Fibroblast of gingiva (primary cell): ENCODE results near the gene GPRIN2.
"Not testable (repeated sequence)": the region's sequence is repeated elsewhere in the genome, so short reads cannot be mapped to it uniquely, and the experiment has no call there.

Experiments
- DNase-seq: peaks from one replicate; pipeline ENCODE4 v3.0.0-alpha.2; 2011; ENCODE audit warnings: low read depth

Gene GPRIN2

DNA sequence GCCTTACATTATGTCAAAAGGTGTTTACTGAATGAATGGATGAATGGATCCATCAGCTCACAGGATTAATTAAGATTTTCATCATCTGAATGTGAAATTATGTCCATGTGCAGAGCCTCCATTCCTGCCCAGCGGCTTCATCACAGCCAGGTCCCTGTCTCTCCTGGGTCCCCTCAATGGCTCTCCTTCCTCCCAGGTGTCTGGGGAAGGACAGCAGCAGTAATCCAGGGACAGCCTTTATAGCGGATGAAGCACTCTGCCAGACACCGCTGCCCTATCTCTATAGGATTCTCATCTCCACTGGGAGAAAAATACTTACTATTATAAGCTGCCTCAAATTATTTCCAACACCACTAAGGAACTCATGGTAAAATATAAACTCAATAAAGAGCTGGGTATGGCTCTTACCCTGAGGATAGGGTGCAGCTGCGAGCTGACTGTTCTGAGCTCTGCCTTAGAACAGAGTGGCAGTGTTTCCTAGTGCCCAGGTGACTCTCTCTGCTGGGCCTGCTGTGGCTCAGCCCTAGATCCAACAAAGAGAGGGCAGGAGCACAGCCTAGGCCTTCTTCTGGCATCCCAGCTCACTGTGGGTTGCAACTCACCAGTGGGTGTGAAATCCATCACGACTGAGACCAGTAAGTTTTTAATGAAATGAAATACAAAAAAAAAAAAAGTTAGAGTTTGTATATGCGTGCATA lies 38.3 kb downstream of the GPRIN2 start:
- DNase-seq, result no peak

DNA sequence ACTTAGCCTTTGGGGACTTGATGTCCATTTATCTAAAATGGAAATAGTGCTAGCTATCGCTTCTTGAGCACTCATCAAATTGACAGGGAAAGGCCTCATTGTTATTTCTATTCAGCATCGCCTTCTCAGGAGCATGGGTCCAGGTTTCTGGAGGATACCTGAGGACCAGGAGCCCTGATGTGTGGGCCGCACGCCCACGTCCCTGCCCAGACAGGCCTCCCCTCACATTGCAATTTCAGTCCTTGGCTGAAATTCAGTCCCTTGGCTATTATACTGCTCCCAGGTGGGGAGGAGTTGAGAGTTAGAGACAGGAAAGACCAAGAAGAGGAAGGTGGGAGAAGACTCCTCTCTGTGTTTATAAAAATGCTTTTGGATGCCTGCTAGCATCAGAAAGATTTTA lies 38.9 kb downstream of the GPRIN2 start:
- DNase-seq, result no peak

DNA sequence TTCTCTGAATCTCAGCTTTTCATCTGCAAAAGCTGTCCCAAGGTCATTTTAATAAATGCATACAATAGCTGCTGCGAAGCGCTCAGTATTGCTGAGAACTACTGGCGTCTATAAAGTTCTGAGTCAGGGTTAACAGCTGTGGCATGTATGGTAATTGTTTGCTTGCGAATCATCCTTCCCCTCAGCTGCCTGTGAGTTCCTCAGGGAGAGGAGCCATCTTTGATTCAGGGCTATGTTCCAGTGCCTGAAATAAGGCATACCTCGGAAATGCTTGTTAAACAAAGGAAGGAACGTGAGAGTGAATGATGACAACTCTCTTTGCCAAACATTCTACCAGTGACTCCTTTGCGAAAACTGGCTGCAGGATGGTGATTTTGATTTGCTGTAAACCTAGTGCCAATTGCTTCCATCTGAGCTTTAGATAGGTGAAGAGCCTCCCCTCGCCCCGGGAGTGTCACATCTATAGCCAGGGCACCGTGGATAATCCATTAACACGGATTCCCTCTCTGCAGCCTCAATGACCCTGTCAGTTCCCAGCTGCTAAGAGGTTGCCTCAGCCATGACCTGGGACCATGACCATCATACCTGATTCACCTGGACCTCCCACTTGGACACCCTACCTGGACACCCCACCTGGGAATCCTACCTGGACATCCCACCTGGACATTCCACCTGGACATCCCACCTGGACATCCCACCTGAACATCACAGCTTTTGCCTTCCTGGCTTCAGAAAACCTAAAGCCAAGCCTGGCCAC lies 39.6 kb downstream of the GPRIN2 start:
- DNase-seq, result peak; percentile 50

DNA sequence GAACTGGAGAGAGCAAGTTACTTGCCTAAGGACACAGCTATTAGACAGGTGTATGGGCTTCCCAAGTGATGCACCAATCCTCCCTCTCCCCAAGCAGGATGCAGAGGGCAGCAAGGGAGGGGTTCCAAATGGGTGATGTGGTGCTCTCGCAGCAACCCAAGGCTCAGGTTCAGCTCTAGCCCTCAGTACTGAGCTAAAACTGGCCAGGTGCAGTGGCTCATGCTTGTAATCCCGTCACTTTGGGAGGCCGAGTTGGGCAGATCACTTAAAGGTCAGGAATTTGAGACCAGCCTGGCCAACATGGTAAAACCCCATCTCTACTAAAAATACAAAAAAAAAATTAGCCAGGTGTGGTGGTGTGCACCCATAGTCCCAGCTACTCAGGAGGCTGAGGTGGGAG lies 40.7 kb downstream of the GPRIN2 start:
- DNase-seq, result no peak

DNA sequence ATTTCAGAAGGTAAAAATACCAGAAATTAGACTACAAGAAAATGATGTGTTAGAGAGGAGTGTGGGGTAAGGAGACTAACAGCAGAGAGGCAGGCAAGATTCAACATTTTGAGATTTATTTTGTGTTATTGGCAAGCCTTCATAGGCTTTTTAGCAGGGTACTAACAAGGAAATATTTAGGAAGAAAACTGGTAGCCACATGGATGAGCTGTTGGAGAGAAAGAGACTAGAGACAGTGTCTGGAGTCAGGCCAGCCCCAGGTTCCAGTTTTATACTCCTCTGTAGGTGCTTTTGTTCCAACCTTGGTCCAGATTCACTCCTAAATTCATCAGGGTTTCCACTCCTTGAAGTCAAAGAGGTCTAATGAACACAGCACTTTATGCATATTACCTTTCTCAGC lies 41.1 kb downstream of the GPRIN2 start:
- DNase-seq, result no peak

DNA sequence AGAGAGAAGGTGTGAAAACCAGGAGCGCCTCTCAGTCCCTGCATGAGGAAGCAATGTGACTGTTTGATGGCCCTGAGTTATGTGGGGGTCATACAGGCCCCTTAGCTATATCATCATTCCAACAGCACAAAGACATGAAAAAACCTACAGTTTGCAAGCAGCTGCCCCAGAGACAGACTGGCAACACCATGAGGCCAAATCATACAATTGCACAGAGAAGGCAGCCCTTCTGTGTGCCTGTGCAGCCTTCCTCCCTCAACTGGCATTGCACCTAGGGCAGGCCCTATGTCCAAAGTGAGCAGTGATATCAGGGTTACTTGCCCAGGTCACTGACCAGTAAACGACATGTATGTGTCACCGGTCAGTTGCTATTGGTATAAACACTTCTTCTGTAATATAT lies 41.6 kb downstream of the GPRIN2 start:
- no peak for DNase-seq

DNA sequence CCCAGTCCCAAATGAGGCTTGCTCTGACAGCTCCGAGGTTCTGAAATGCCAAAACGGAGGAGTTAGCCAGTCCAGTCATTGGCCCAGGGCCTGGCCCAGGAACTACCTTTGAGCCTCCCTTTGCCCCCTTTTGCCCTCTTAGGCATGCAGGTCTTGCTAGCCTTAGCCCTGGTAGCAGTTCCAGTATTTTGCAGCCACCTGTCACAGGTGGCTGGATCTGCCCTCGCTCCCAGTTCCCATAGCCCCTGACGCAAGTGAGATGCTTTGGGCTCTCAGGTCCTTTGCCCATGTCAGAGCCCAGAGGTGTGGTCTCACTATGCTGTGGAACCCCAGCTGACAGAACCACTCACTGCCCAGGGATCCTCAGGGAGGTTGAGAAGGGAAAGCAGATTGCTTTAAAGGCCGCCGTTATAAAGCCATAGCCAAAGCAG lies 42.0 kb downstream of the GPRIN2 start:
- no peak for DNase-seq

DNA sequence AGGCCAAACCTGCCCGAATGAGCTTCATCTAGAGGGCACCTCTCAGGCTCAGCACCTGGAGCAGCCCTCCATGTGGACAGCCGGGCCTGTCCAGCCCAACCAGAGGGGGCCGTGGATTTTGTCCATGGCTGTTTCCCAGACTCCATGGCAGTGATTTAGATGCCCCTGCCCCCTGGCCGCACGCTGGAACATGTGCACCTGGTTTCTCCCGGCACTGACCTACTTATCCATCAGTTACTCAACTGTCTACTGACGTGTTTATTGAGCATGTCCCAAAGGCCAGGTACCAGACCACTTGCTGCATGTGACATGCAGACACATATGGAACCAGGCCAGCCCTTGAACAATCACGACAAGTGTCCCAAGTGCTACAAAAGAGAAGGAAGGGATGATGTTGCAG lies 43.1 kb downstream of the GPRIN2 start:
- not testable (repeated sequence) for DNase-seq

DNA sequence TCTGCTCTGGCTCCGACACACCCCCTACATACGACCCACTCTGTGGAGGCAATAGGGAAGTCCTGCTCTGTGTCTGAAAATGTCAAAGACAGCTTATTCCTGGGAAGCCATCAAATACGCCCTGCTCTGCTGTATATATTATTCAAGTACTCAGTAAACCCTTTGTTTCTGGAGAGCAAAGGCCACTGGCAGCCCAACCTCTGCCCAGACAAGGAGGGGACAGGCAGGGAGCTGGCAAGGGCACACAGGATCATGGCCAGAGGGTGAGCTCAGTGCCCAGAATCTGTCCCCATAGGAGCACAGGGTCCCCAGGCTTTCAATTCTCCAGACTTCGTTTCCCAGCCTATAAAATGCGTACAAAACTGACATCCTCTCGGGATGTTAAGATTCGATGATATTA lies 43.7 kb downstream of the GPRIN2 start:
- not testable (repeated sequence) for DNase-seq

DNA sequence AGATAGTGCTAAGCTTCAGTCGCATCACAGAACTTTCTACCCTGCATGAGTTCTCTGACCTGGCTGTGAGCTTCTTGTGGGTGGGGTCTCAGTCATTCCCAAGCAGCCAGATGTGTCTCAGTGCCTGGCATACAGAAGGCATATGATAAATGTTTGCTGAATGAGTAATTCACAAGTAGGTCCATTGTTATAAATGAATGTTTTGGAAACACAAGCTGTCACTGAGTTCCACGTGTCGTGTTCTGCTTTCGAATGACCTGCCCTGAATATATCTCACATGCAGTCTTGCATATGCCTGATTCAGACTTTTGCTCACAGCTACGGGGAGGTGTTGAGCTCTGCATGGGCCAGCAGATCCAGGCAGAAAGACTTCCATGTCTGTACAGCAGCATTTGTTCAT lies 44.5 kb downstream of the GPRIN2 start:
- DNase-seq, result not testable (repeated sequence)
